KMS-11 (cell line): Measurements from ENCODE around the gene B4GALNT3.

Source experiments
- H2AFZ ChIP-seq: fragments of 200-600 bp; sonication (generic); 2 replicates; pipeline ENCODE4 v1.6.1; 2016; ENCODE audit warnings: antibody characterized with exemption, mixed run types, low read depth
- H3K27ac ChIP-seq: fragments of 200-600 bp; sonication (generic); 2 replicates; pipeline ENCODE4 v1.6.1; 2016; ENCODE audit warnings: mild to moderate bottlenecking, mixed run types
- H3K27me3 ChIP-seq: fragments of 200-600 bp; sonication (generic); 2 replicates; pipeline ENCODE4 v1.6.1; 2017; ENCODE audit warnings: mild to moderate bottlenecking, low read depth, mixed run types, moderate library complexity; ENCODE audit not compliant: insufficient read depth
- H3K36me3 ChIP-seq: fragments of 200-600 bp; sonication (generic); 2 replicates; pipeline ENCODE4 v1.6.1; 2017; ENCODE audit warnings: mild to moderate bottlenecking, mixed run types; ENCODE audit not compliant: insufficient read depth
- H3K4me1 ChIP-seq: fragments of 200-600 bp; sonication (generic); 2 replicates; pipeline ENCODE4 v1.6.1; 2016; ENCODE audit warnings: mild to moderate bottlenecking, low read depth, mixed run types; ENCODE audit not compliant: poor library complexity, severe bottlenecking
- H3K4me2 ChIP-seq: fragments of 200-600 bp; sonication (generic); 2 replicates; pipeline ENCODE4 v1.7.0; 2016; ENCODE audit warnings: mild to moderate bottlenecking, mixed run types
- H3K4me3 ChIP-seq: fragments of 200-600 bp; sonication (generic); IDR thresholded peaks from 2 replicates; pipeline ENCODE4 v1.6.1; 2017; ENCODE audit warnings: low read depth, low read length, mixed read lengths; ENCODE audit not compliant: insufficient read depth
- H3K79me2 ChIP-seq: fragments of 200-600 bp; sonication (generic); 2 replicates; pipeline ENCODE4 v1.6.1; 2016; ENCODE audit warnings: low read depth, mixed run types; ENCODE audit not compliant: insufficient read depth
- H3K9ac ChIP-seq: fragments of 200-600 bp; sonication (generic); 2 replicates; pipeline ENCODE4 v1.6.1; 2016; ENCODE audit warnings: mild to moderate bottlenecking, mixed run types
- H4K20me1 ChIP-seq: fragments of 200-600 bp; sonication (generic); 2 replicates; pipeline ENCODE4 v1.6.1; 2016; ENCODE audit warnings: mild to moderate bottlenecking, mixed run types; ENCODE audit not compliant: insufficient read depth
- CTCF ChIP-seq: fragments of 200-600 bp; sonication (generic); conservative IDR thresholded peaks from 2 replicates; pipeline ENCODE4 v1.6.1; 2017; ENCODE audit warnings: low read depth, mild to moderate bottlenecking, antibody characterized with exemption, low read length, moderate library complexity, mixed read lengths

B4GALNT3 gene

GRCh38 chr12:531951-532585 is 72.3 kb downstream of the B4GALNT3 start:
- Histone ChIP-seq H3K4me2 (no peak overlapping the region), H4K20me1 (no peaks in the 10 kb centered on the region), H2AFZ (no peak overlapping the region), H3K9ac (no peak overlapping the region), H3K27me3 (no peaks in the 10 kb centered on the region), H3K27ac (no peak overlapping the region), H3K4me3 (no peak overlapping the region), H3K36me3 (no peaks in the 10 kb centered on the region), H3K79me2 (no peaks in the 10 kb centered on the region), H3K4me1 (no peaks in the 10 kb centered on the region)
- no peak for TF ChIP-seq CTCF

DNA sequence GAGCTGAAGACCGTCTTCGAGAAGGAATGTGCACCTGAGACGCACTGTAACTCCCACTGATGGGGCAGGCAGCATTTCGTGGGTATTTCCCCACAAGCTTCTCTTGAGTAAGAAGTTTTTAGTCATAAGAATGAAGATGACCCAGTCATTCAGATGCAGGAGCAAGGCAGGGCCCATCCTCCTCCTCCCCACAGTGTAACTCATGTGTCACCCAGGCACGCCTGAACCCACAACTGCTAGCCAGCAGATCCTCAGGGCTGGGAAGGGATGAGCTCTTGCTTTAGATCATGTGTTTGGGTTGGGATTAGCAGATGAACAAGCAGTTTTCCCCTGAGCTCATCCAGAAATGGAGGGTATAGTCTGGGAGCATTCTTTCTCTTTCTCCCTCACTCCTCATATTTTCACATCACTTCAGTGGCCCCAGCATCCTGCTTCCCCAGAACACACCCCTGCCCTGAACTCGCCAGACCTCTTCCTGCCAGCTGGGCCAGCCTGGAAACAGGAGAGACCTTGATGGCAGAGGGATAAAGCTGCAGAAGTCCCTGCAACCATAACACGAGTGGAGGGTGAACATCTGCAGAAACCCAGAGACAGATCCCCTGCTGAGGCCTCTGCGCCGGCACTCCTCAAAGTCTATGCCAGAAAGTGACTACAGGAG is 73.3 kb downstream of the B4GALNT3 start:
- H4K20me1 ChIP-seq, result no peaks in the 10 kb centered on the region
- no peak overlapping the region for H3K4me2 ChIP-seq
- H3K4me1 ChIP-seq, result no peaks in the 10 kb centered on the region
- TF ChIP-seq CTCF, result no peak
- no peak overlapping the region for H3K9ac ChIP-seq
- no peak overlapping the region for H3K27ac ChIP-seq
- H3K4me3 ChIP-seq, result no peak overlapping the region
- H3K27me3 ChIP-seq, result no peaks in the 10 kb centered on the region
- H3K79me2 ChIP-seq, result no peaks in the 10 kb centered on the region
- H2AFZ ChIP-seq, result no peak overlapping the region
- H3K36me3 ChIP-seq, result no peaks in the 10 kb centered on the region

DNA sequence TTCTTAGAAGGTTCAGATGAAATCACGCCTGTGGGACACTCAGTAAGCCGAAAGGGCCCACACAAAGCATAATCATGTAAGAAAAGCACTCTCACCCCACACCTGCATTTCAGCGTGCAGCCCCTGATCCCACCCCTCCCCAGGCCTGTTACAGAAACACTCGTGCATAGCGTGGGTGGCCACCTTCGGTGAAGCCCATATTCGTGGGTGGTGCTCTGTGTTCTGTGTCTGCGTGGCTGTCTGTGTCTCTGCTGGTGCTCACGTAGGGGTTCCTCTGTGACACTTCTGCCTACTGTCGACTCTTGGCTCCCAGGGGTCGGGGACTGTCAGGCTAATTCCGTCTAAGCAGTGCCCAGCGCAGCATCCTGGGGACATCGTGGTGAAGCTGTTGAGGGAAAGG is 74.0 kb downstream of the B4GALNT3 start:
- Histone ChIP-seq H3K36me3 (no peaks in the 10 kb centered on the region), H3K79me2 (no peaks in the 10 kb centered on the region), H3K4me1 (no peaks in the 10 kb centered on the region), H3K9ac (no peak overlapping the region), H4K20me1 (no peaks in the 10 kb centered on the region), H3K27me3 (no peaks in the 10 kb centered on the region), H3K4me2 (no peak overlapping the region), H3K27ac (no peak overlapping the region), H3K4me3 (no peak overlapping the region), H2AFZ (no peak overlapping the region)
- no peak for TF ChIP-seq CTCF

GRCh38 chr12:534216-534615 is 74.5 kb downstream of the B4GALNT3 start:
- no peaks in the 10 kb centered on the region for H3K27me3 ChIP-seq
- no peak overlapping the region for H3K4me3 ChIP-seq
- H3K9ac ChIP-seq, result no peak overlapping the region
- no peaks in the 10 kb centered on the region for H3K79me2 ChIP-seq
- no peak for TF ChIP-seq CTCF
- no peak overlapping the region for H3K4me2 ChIP-seq
- no peaks in the 10 kb centered on the region for H3K36me3 ChIP-seq
- no peaks in the 10 kb centered on the region for H3K4me1 ChIP-seq
- no peaks in the 10 kb centered on the region for H4K20me1 ChIP-seq
- no peak overlapping the region for H3K27ac ChIP-seq
- H2AFZ ChIP-seq, result no peak overlapping the region
